GM23338 (cell line): ENCODE data around the gene ZNF236. TPM values are rescaled to one million over a fixed set of nuclear protein-coding genes. Genes with fewer than 3 reads are reported as not detected.

ENCODE experiments used
- ATAC-seq: fragments of 200-7000 bp; cut with Tn5 transposase; 3 replicates; pipeline ENCODE4 v1.9.1; 2020
- DNase-seq: peaks from one replicate; pipeline ENCODE4 v3.0.0-alpha.2; 2015; ENCODE audit warnings: low spot score
- H2AFZ ChIP-seq: fragments of 200-600 bp; sonication (generic); 2 replicates; pipeline ENCODE4 v1.8.0; 2016; ENCODE audit warnings: antibody characterized with exemption, mild to moderate bottlenecking, moderate library complexity
- H3F3A ChIP-seq: fragments of 200-600 bp; sonication (generic); replicated peaks from 2 replicates; pipeline ENCODE4 v1.8.0; 2017; ENCODE audit warnings: antibody characterized with exemption, mixed run types, low read depth
- H3K27ac ChIP-seq: fragments of 200-600 bp; sonication (generic); 2 replicates; pipeline ENCODE4 v1.6.1; 2016; ENCODE audit warnings: low read depth
- H3K27me3 ChIP-seq: fragments of 200-600 bp; sonication (generic); 2 replicates; pipeline ENCODE4 v1.8.0; 2016; ENCODE audit warnings: mild to moderate bottlenecking, mixed run types, moderate library complexity; ENCODE audit not compliant: insufficient read depth
- H3K36me3 ChIP-seq: fragments of 200-600 bp; sonication (generic); 2 replicates; pipeline ENCODE4 v1.8.0; 2016; ENCODE audit warnings: mild to moderate bottlenecking; ENCODE audit not compliant: insufficient read depth
- H3K4me1 ChIP-seq: fragments of 200-600 bp; sonication (generic); 2 replicates; pipeline ENCODE4 v1.8.0; 2016; ENCODE audit warnings: mild to moderate bottlenecking, moderate library complexity; ENCODE audit not compliant: insufficient read depth
- H3K4me2 ChIP-seq: fragments of 200-600 bp; sonication (generic); 2 replicates; pipeline ENCODE4 v1.7.1; 2017; ENCODE audit warnings: mixed run types
- H3K4me3 ChIP-seq: fragments of 200-600 bp; sonication (generic); 2 replicates; pipeline ENCODE4 v1.6.1; 2016; ENCODE audit warnings: mixed run types
- H3K79me2 ChIP-seq: fragments of 200-600 bp; sonication (generic); replicated peaks from 2 replicates; pipeline ENCODE4 v1.8.0; 2017; ENCODE audit warnings: mild to moderate bottlenecking; ENCODE audit not compliant: insufficient read depth
- H3K9me2 ChIP-seq: fragments of 200-600 bp; sonication (generic); 2 replicates; pipeline ENCODE4 v1.8.0; 2017; ENCODE audit not compliant: insufficient read depth
- H4K20me1 ChIP-seq: fragments of 200-600 bp; sonication (generic); replicated peaks from 2 replicates; pipeline ENCODE4 v1.8.0; 2017; ENCODE audit warnings: mild to moderate bottlenecking; ENCODE audit not compliant: insufficient read depth
- H3K27ac Mint-ChIP-seq: 2 replicates; pipeline ENCODE4 v1.8.0; 2020; ENCODE audit warnings: inconsistent platforms, mild to moderate bottlenecking, moderate library complexity, mixed read lengths
- H3K27me3 Mint-ChIP-seq: 3 replicates; pipeline ENCODE4 v1.8.0; 2022; ENCODE audit warnings: low read depth, mild to moderate bottlenecking, moderate library complexity, mixed read lengths, inconsistent platforms; ENCODE audit not compliant: insufficient read depth, poor library complexity
- H3K36me3 Mint-ChIP-seq: 3 replicates; pipeline ENCODE4 v1.8.0; 2021; ENCODE audit warnings: low read depth, mild to moderate bottlenecking, inconsistent platforms, moderate library complexity, mixed read lengths
- H3K4me1 Mint-ChIP-seq: 3 replicates; pipeline ENCODE4 v1.8.0; 2020; ENCODE audit warnings: mild to moderate bottlenecking, inconsistent platforms, mixed read lengths
- H3K4me3 Mint-ChIP-seq: 3 replicates; pipeline ENCODE4 v1.8.0; 2021; ENCODE audit warnings: moderate library complexity, mild to moderate bottlenecking, inconsistent platforms, mixed read lengths
- H3K9me3 Mint-ChIP-seq: 3 replicates; pipeline ENCODE4 v1.8.0; 2020; ENCODE audit warnings: moderate library complexity, mild to moderate bottlenecking, inconsistent platforms, mixed read lengths
- CREB1 ChIP-seq: fragments of 250-450 bp; sonication (Bioruptor Pico); IDR thresholded peaks from 2 replicates; pipeline ENCODE4 v1.5.0; 2020; ENCODE audit warnings: low read depth, mild to moderate bottlenecking, moderate library complexity
- ETS1 ChIP-seq: IDR thresholded peaks from 2 replicates; pipeline ENCODE4 v1.6.1; 2016; ENCODE audit warnings: antibody characterized with exemption
- EZH2 ChIP-seq: fragments of 200-600 bp; sonication (generic); IDR thresholded peaks from one replicate; pipeline ENCODE4 v1.8.0; 2017; ENCODE audit warnings: antibody characterized with exemption, mild to moderate bottlenecking, low read depth; ENCODE audit not compliant: unreplicated experiment
- EZH2phosphoT487 ChIP-seq: fragments of 200-600 bp; sonication (generic); IDR thresholded peaks from one replicate; pipeline ENCODE4 v1.8.1; 2018; ENCODE audit warnings: antibody characterized with exemption; ENCODE audit not compliant: unreplicated experiment
- JUNB ChIP-seq: IDR thresholded peaks from one replicate; pipeline ENCODE4 v1.6.1; 2016; ENCODE audit warnings: antibody characterized with exemption; ENCODE audit not compliant: unreplicated experiment
- NANOG ChIP-seq: IDR thresholded peaks from 2 replicates; pipeline ENCODE4 v1.6.1; 2016; ENCODE audit warnings: antibody characterized with exemption, borderline replicate concordance
- POLR2AphosphoS5 ChIP-seq: IDR thresholded peaks from 2 replicates; pipeline ENCODE4 v1.6.1; 2016; ENCODE audit warnings: antibody characterized with exemption, low read depth
- REST ChIP-seq: IDR thresholded peaks from one replicate; pipeline ENCODE4 v1.6.1; 2018; ENCODE audit warnings: antibody characterized with exemption; ENCODE audit not compliant: unreplicated experiment
- STAT1 ChIP-seq: IDR thresholded peaks from one replicate; pipeline ENCODE4 v1.6.1; 2016; ENCODE audit warnings: antibody characterized with exemption; ENCODE audit not compliant: unreplicated experiment
- ZNF114 ChIP-seq: fragments of 250-450 bp; sonication (Bioruptor Pico); IDR thresholded peaks from 2 replicates; pipeline ENCODE4 v1.5.0; 2020; ENCODE audit warnings: mild to moderate bottlenecking, moderate library complexity
- ZNF331 ChIP-seq: fragments of 250-450 bp; sonication (Bioruptor Pico); IDR thresholded peaks from 2 replicates; pipeline ENCODE4 v1.5.0; 2020; ENCODE audit warnings: low read depth, mild to moderate bottlenecking, moderate library complexity
- polyA plus RNA-seq: library from polyadenylated mRNA; unstranded; fragments of >200 nt; fragmentation: Nextera tagmentation; extraction: Ambion mirVana; gene quantifications from 2 replicates; pipeline ENCODE4 v1.2.1, GENCODE V29; 2016
- total RNA-seq: library from RNA; depleted of rRNA; stranded (reverse); fragments of >200 nt; shearing (Covaris generic); gene quantifications from 2 replicates; pipeline ENCODE4 v1.2.3, GENCODE V29; 2014
- TF ChIP-seq, protein P1 (sequence below), 2 experiments: fragments of 200-600 bp in 1 of 2; sonication (generic) in 1 of 2; conservative IDR thresholded peaks; 2 replicates each; pipeline versions ENCODE4 v1.5.1 to v1.6.1; 2016 to 2017; ENCODE audit warnings: antibody characterized with exemption in 2 of 2, low read depth in 2 of 2, mild to moderate bottlenecking in 2 of 2, moderate library complexity in 1 of 2
- TF ChIP-seq, protein P2 (sequence below): fragments of 250-450 bp; sonication (Bioruptor Pico); IDR thresholded peaks from 2 replicates; pipeline ENCODE4 v1.5.0; 2020; ENCODE audit warnings: mild to moderate bottlenecking, moderate library complexity

ZNF236 gene
- total and polyA plus RNA-seq, 2 experiments from 2014 or later: 8.9 to 16.3 TPM

DNA sequence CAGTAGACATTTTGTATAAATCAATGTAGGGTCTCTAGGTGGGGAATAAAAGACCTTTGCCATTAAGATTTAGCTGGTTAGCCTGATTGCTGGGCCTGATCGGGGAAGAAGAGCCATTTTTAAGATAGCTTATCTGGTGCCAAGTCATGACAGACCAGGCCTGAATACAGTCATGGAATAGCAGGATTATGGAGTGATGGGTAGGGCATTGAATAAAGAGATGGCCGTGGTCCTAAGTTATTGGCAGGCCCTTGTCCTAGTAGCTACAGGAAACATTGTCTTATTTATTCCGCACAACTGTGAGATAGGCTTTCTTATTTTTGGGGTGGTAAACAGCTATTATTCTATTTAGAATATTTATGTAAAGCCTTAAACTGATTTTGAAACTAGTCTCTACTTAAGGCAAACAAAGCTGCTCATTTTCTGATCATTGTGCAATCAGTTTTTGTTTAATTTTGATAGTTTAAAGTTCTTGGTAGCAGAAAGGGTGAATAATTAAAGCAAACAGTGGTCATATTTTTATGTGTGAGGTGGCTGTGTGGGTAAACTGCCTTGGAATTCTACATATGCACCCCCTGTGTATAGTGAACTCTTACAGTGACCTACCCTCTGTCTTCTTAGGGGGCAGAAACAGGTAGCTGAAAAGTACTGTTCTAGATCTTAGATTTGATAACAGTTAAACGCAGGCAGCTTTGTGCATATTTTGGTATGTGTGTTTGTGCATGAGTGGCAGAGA is 22.6 kb downstream of the ZNF236 start:
- Histone ChIP-seq H3F3A (no peaks in the 10 kb centered on the region), H3K4me3 (no peak overlapping the region), H3K79me2 (peaks cover 39% of the 10 kb centered on the region), H3K4me1 (0 out of 2 replicates have a peak, but pooled peaks cover 3% of the 10 kb centered on the region), H3K27ac (no peak overlapping the region), H3K36me3 (no peaks in the 10 kb centered on the region), H2AFZ (no peak overlapping the region), H4K20me1 (no peaks in the 10 kb centered on the region; the same call in 1 of the 2 replicates), H3K4me2 (no peak overlapping the region), H3K27me3 (no peaks in the 10 kb centered on the region), H3K9me2 (no peaks in the 10 kb centered on the region)
- peaks cover 15% of the 10 kb centered on the region; the same call in 2 of the 3 replicates for H3K4me1 Mint-ChIP-seq
- ATAC-seq (no peak), DNase-seq (no peak)
- no peaks in the 10 kb centered on the region for H3K9me3 Mint-ChIP-seq
- no peak overlapping the region for H3K27ac Mint-ChIP-seq
- no peak overlapping the region for H3K4me3 Mint-ChIP-seq
- no peaks in the 10 kb centered on the region for H3K36me3 Mint-ChIP-seq
- peaks cover 1% of the 10 kb centered on the region for H3K27me3 Mint-ChIP-seq
- TF ChIP-seq EZH2phosphoT487 (no peak), CREB1 (CRISPR knock-in tag) (no peak), ETS1 (no peak), EZH2 (no peak), POLR2AphosphoS5 (no peak), ZNF331 (CRISPR knock-in tag) (no peak), STAT1 (no peak), ZNF114 (no peak), REST (no peak), NANOG (no peak), JUNB (no peak)
- TF ChIP-seq, protein P1, sequence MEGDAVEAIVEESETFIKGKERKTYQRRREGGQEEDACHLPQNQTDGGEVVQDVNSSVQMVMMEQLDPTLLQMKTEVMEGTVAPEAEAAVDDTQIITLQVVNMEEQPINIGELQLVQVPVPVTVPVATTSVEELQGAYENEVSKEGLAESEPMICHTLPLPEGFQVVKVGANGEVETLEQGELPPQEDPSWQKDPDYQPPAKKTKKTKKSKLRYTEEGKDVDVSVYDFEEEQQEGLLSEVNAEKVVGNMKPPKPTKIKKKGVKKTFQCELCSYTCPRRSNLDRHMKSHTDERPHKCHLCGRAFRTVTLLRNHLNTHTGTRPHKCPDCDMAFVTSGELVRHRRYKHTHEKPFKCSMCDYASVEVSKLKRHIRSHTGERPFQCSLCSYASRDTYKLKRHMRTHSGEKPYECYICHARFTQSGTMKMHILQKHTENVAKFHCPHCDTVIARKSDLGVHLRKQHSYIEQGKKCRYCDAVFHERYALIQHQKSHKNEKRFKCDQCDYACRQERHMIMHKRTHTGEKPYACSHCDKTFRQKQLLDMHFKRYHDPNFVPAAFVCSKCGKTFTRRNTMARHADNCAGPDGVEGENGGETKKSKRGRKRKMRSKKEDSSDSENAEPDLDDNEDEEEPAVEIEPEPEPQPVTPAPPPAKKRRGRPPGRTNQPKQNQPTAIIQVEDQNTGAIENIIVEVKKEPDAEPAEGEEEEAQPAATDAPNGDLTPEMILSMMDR (conservative IDR thresholded peaks at IDR 0.05; ENCODE audit: low read depth in 2 of 2): no peak
- TF ChIP-seq, protein P2, sequence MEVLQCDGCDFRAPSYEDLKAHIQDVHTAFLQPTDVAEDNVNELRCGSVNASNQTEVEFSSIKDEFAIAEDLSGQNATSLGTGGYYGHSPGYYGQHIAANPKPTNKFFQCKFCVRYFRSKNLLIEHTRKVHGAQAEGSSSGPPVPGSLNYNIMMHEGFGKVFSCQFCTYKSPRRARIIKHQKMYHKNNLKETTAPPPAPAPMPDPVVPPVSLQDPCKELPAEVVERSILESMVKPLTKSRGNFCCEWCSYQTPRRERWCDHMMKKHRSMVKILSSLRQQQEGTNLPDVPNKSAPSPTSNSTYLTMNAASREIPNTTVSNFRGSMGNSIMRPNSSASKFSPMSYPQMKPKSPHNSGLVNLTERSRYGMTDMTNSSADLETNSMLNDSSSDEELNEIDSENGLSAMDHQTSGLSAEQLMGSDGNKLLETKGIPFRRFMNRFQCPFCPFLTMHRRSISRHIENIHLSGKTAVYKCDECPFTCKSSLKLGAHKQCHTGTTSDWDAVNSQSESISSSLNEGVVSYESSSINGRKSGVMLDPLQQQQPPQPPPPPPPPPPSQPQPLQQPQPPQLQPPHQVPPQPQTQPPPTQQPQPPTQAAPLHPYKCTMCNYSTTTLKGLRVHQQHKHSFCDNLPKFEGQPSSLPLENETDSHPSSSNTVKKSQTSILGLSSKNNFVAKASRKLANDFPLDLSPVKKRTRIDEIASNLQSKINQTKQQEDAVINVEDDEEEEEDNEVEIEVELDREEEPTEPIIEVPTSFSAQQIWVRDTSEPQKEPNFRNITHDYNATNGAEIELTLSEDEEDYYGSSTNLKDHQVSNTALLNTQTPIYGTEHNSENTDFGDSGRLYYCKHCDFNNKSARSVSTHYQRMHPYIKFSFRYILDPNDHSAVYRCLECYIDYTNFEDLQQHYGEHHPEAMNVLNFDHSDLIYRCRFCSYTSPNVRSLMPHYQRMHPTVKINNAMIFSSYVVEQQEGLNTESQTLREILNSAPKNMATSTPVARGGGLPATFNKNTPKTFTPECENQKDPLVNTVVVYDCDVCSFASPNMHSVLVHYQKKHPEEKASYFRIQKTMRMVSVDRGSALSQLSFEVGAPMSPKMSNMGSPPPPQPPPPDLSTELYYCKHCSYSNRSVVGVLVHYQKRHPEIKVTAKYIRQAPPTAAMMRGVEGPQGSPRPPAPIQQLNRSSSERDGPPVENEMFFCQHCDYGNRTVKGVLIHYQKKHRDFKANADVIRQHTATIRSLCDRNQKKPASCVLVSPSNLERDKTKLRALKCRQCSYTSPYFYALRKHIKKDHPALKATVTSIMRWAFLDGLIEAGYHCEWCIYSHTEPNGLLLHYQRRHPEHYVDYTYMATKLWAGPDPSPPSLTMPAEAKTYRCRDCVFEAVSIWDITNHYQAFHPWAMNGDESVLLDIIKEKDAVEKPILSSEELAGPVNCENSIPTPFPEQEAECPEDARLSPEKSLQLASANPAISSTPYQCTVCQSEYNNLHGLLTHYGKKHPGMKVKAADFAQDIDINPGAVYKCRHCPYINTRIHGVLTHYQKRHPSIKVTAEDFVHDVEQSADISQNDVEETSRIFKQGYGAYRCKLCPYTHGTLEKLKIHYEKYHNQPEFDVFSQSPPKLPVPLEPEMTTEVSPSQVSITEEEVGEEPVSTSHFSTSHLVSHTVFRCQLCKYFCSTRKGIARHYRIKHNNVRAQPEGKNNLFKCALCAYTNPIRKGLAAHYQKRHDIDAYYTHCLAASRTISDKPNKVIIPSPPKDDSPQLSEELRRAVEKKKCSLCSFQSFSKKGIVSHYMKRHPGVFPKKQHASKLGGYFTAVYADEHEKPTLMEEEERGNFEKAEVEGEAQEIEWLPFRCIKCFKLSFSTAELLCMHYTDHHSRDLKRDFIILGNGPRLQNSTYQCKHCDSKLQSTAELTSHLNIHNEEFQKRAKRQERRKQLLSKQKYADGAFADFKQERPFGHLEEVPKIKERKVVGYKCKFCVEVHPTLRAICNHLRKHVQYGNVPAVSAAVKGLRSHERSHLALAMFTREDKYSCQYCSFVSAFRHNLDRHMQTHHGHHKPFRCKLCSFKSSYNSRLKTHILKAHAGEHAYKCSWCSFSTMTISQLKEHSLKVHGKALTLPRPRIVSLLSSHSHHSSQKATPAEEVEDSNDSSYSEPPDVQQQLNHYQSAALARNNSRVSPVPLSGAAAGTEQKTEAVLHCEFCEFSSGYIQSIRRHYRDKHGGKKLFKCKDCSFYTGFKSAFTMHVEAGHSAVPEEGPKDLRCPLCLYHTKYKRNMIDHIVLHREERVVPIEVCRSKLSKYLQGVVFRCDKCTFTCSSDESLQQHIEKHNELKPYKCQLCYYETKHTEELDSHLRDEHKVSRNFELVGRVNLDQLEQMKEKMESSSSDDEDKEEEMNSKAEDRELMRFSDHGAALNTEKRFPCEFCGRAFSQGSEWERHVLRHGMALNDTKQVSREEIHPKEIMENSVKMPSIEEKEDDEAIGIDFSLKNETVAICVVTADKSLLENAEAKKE (CRISPR knock-in tag): no peak
